Medulla oblongata (tissue), 1 donor: ENCODE measurements around the gene ZC3H7A.

Source experiments
- DNase-seq: peaks from one replicate; pipeline ENCODE4 v3.0.0-alpha.2; 2015; ENCODE audit errors: extremely low spot score

The ZC3H7A gene

DNA sequence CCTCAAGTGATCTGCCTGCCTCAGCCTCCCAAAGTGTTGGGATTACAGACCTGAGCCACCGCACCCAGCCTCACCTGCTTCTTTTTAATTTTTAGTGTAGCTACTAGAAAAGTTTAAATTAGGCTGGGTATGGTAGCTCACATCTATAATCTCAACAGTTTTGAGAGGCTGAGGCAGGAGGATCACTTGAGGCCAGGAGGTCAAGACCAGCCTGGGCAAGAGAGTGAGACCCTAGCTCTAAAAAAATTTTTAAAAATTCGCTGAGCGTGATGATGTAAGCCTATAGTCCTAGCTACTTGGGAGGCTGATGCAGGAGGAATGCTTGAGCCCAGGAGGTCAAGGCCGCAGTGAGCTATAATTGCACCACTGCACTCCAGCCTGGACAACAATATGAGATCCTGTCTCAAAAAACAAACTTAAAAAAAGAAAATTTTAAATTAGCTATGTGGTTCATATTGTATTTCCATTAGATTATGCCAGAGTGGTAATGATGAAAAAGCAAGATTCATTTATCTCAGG is 89.3 kb downstream of the ZC3H7A start:
- DNase-seq = no peak

DNA sequence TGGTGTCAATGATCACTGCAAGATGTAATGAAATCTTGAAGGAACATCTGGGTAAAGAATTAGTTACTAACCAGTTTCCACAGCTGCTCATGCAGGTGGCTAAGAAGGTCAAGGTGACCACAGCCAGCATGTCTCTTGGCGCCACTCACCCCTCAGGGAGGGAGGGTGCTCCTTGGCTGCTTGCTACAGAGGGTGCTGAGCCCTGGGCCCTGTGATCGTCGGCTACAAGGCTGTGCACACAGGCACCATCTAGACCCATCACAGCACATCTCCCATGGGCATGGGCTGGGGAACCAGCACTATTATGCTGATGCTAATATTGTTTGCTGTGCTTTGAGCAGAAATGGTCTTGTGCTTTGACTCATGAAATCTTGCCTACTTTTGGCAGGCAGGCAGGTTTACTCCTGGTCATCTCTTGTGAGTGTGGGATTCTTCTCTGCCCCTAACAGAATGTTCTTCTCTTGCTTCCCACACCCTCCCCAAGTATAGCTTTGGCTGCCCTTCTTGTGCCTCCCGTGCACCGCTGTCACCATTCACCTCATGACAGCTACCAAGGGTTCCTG is 90.8 kb downstream of the ZC3H7A start:
- peak; percentile 68 for DNase-seq

DNA sequence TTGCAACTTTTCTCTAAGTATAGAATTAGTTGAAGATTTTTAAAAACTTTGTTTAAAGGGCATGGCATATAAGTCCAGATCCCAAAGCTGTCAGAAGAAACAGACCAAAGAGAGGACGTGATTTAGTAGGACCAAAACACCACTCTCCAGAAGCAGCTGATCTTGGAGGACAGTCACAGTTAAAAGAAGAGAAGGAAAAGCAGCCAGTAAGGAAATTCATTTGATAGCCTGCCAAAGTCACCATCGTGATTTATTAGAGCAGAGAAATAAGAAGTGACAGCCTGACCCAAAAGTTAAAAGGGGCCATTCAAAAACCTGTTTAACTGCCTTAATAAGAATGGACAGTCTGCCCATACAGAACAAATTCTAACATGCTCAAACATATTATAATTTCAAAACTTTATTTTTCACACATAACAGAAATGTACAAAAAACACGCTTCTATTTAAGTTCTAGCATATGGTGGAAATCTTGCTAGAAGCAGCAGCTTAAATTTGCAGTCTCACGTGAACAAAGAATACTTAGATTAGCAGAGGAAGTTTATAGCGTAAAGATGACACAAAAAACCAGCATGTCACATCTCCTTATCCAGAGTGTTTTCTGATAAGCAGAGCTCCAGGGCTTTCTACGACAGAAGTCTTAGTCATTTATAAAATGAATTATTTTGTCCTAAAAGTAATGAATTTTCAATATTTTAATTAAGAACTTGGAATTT is 91.6 kb downstream of the ZC3H7A start:
- DNase-seq = peak; percentile 65
